Uterus (tissue), 4 donors: Measurements from ENCODE around the gene WDSUB1. TPM values are rescaled to one million over a fixed set of nuclear protein-coding genes. Genes with fewer than 3 reads are reported as not detected.

Experiments
- DNase-seq, 2 donors: peaks; one replicate each; pipeline ENCODE4 v3.0.0-alpha.2; 2019 to 2020
- H3K27ac ChIP-seq, 2 donors: fragments of 200-600 bp; sonication (generic); 1 replicate in 1 of 2; 2 replicates in 1 of 2; pipeline ENCODE4 v1.5.1; 2016 to 2018
- H3K27me3 ChIP-seq, 2 donors: fragments of 200-600 bp; sonication (generic); one replicate each; pipeline ENCODE4 v1.5.1; 2018 to 2019; ENCODE audit warnings: control low read depth in 1 of 2
- H3K36me3 ChIP-seq, 2 donors: fragments of 200-600 bp; sonication (generic); one replicate each; pipeline ENCODE4 v1.5.1; 2019; ENCODE audit warnings: control low read depth in 1 of 2
- H3K4me1 ChIP-seq, 2 donors: fragments of 200-600 bp; sonication (generic); one replicate each; pipeline ENCODE4 v1.5.1; 2018 to 2019; ENCODE audit warnings: control low read depth in 1 of 2
- H3K4me3 ChIP-seq, 2 donors: fragments of 200-600 bp; sonication (generic); 1 replicate in 1 of 2; 2 replicates in 1 of 2; pipeline ENCODE4 v1.5.1; 2018 to 2019; ENCODE audit warnings: mild to moderate bottlenecking in 1 of 2
- H3K9me3 ChIP-seq, 2 donors: fragments of 200-600 bp; sonication (generic); one replicate each; pipeline ENCODE4 v1.5.1; 2019; ENCODE audit warnings: control low read depth in 1 of 2
- POLR2A ChIP-seq, 2 donors: fragments of 450-650 bp; IDR thresholded peaks; one replicate each; pipeline ENCODE4 v1.6.1; 2016; ENCODE audit warnings: antibody characterized with exemption in 2 of 2, mild to moderate bottlenecking in 1 of 2, moderate library complexity in 1 of 2
- intact Hi-C: fragments of 100-400 bp; cut with DNase I; formaldehyde crosslinking; loops from one replicate; pipeline ENCODE4 v1.15.1; 2023; ENCODE audit warnings: low total_unique reads
- total RNA-seq, 4 donors: library from RNA; depleted of rRNA in 3 of 4; stranded (reverse); fragments of >200 nt in 3 of 4; gene quantifications; one replicate each; pipeline versions ENCODE4 v1.1.0 to v1.2.4, GENCODE V29; 2014 to 2023
- TF ChIP-seq, protein P1 (sequence below), 4 experiments: fragments of 200-600 bp in 2 of 4; fragments of 450-650 bp in 2 of 4; sonication (generic) in 2 of 4; IDR thresholded peaks; one replicate each; pipeline ENCODE4 v1.5.1; 2016 to 2019; ENCODE audit warnings: antibody characterized with exemption in 4 of 4, mild to moderate bottlenecking in 2 of 4, moderate library complexity in 1 of 4
- donor health status: DM: yes; HTN: yes; CAD: no.

WDSUB1 gene
- total RNA-seq, 4 donors from 2014 or later: 5.6 to 10.3 (median 8.3) TPM

DNA sequence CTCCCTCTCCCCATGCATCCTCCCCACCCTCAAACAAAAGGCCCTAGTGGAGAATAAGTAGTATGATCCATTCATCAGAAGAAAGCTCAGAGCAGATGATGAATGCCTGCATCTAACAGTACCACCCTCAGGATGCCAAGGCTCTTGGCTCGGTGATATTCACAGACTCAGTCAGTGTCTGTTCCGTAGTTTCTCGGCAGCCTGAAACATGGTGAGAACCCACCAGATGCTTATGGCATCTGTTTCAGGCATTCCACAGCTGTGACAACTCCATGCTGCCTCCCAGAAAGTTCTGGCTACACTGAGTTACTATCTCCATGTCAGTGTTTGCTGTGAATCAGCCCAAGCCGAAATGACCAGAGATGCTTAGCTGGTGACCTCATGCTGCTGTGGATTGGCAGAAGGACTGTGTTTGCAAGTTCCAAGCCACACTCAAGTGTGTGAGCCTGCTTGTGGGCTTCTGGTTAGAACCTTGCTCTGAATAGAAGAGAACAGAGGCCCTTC, 83.9 kb downstream of the WDSUB1 start:
- no peaks in the 10 kb centered on the region for H3K27me3 ChIP-seq
- H3K4me3 ChIP-seq: no peak overlapping the region
- H3K27ac ChIP-seq: peak overlapping the region; percentile 53 to 87
- H3K36me3 ChIP-seq: no peaks in the 10 kb centered on the region
- no peaks in the 10 kb centered on the region for H3K4me1 ChIP-seq
- intact Hi-C loops: no loop called here
- H3K9me3 ChIP-seq: no peaks in the 10 kb centered on the region
- DNase-seq: peak; percentile 68 to 80
- no peak for TF ChIP-seq POLR2A (IDR thresholded peaks at IDR 0.05)
- TF ChIP-seq, protein P1, sequence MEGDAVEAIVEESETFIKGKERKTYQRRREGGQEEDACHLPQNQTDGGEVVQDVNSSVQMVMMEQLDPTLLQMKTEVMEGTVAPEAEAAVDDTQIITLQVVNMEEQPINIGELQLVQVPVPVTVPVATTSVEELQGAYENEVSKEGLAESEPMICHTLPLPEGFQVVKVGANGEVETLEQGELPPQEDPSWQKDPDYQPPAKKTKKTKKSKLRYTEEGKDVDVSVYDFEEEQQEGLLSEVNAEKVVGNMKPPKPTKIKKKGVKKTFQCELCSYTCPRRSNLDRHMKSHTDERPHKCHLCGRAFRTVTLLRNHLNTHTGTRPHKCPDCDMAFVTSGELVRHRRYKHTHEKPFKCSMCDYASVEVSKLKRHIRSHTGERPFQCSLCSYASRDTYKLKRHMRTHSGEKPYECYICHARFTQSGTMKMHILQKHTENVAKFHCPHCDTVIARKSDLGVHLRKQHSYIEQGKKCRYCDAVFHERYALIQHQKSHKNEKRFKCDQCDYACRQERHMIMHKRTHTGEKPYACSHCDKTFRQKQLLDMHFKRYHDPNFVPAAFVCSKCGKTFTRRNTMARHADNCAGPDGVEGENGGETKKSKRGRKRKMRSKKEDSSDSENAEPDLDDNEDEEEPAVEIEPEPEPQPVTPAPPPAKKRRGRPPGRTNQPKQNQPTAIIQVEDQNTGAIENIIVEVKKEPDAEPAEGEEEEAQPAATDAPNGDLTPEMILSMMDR (IDR thresholded peaks at IDR 0.05): no peak

DNA sequence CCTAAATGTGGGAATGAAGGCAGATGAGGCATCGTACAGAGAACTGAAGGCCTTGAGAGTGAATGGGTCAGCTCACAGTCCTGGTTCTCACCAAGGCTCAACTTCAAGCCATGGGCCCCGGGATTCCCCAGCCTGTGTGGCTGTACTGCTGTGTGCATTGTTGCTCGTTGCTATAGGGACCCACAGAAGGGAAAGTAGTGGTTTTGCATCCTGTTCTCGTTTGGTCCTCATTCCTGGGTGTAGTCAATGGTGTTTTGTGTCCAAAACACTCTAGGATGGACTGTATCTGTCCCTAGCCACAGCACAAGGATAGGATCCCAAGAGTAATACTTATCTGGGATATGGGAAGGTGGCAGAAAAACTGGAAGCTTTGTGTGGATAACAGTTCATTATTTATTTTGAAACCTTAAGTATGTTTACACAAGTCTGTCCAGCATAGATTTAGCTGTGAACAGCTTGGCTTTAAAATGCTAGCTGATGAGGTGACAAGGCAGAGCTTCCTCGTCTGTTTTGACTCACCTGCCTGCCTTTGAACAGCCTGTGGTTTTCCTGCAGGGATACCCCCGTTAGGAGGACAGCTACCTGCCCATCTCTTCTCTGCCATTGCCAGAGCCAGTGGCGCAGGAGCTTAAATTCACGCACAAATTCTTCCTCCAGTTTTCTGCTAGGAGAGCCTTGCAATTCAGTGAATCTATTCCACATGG, 85.0 kb downstream of the WDSUB1 start:
- DNase-seq: no peak
- H3K27ac ChIP-seq: peak overlapping the region; percentile 53 to 87
- no peak for TF ChIP-seq POLR2A (IDR thresholded peaks at IDR 0.05)
- TF ChIP-seq, protein P1 (IDR thresholded peaks at IDR 0.05): no peak
- no peaks in the 10 kb centered on the region for H3K4me1 ChIP-seq
- no peak overlapping the region for H3K4me3 ChIP-seq
- H3K27me3 ChIP-seq: no peaks in the 10 kb centered on the region
- H3K9me3 ChIP-seq: no peaks in the 10 kb centered on the region
- intact Hi-C loops: no loop called here
- no peaks in the 10 kb centered on the region for H3K36me3 ChIP-seq

DNA sequence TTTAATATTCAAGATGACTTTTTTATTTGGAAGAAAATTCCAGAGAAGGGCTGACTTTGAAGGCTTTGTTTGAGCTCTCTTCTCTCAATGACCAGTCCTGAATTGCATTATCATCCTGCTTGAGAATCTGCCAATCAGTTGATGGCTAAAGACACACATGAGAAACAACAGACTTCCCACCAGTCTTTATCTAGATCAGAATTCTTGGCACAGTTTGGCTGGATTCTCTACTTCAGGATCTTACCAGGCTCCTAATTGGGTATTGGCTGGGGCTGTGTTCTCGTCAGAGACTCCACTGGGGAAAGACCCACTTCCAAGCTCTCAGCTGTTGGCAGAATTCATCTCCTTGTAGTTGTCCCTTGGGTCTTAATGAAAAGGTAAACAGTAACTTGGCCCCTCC, 86.0 kb downstream of the WDSUB1 start:
- TF ChIP-seq, protein P1 (IDR thresholded peaks at IDR 0.05): no peak
- TF ChIP-seq POLR2A (IDR thresholded peaks at IDR 0.05): no peak
- Histone ChIP-seq H3K27me3 (no peaks in the 10 kb centered on the region), H3K4me3 (no peak overlapping the region), H3K4me1 (no peaks in the 10 kb centered on the region), H3K36me3 (no peaks in the 10 kb centered on the region), H3K27ac (peak overlapping the region; percentile 53 to 87), H3K9me3 (no peaks in the 10 kb centered on the region)
- peak in 1 of 2 donors; percentile 29 for DNase-seq
- intact Hi-C loops: no loop called here

DNA sequence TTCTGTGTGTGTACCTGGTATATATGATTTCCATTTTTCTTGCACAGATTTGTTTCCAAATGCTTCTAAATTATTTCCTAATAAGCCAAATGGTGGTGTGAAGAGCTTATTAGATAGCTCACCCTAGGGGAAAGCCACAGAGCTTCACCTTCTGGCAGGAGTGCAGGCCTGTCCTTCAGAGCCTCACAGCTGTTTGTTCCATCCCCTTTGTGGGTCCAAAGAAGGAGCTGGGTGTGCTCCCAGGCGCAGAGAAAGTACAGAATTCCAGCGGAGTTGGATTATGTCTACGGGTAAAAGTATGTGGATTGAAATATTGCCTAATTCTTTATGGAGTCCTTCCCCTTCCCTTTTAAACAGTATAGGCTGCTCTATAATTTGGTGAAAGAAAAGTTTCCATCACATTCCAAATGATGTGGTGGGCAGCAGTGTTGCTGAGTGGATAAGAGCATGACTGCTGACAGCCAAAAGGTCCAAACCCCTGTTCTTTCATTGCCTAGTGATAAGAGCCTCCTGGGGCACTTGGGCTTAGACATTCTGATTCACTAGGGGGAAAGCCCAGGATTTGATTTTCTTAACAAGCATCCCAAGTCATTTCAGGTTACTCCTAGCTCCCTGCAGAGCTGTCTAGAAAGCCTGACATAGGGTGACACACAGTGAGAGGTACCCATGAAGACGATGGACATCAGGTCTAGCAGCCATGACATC, 86.6 kb downstream of the WDSUB1 start:
- Histone ChIP-seq H3K4me3 (no peak overlapping the region), H3K9me3 (no peaks in the 10 kb centered on the region), H3K27ac (peak overlapping the region; percentile 53 to 87), H3K36me3 (no peaks in the 10 kb centered on the region), H3K27me3 (no peaks in the 10 kb centered on the region), H3K4me1 (no peaks in the 10 kb centered on the region)
- TF ChIP-seq POLR2A (IDR thresholded peaks at IDR 0.05): no peak
- TF ChIP-seq, protein P1 (IDR thresholded peaks at IDR 0.05): no peak
- DNase-seq: no peak
- intact Hi-C loops: no loop called here

DNA sequence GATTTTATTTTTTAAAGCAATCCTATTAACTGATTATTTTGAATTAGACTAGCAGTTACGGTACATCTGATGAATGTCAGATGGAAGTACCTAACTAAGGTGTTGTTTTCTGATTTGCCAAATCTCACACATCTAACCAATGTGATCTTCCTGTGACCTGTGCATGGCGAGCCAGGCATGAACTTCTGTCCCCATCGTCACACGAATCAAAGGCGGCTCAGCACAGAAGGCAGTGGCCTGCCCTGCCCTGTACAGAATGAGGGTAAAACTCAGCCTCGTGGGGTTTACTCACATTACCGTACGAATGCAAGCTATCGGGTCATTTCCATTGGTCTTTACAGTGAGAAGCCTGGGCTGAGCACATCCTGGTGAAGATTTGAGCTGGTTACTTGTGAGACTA, 87.3 kb downstream of the WDSUB1 start:
- Histone ChIP-seq H3K4me1 (no peaks in the 10 kb centered on the region), H3K27ac (peak overlapping the region; percentile 53 to 87), H3K36me3 (no peaks in the 10 kb centered on the region), H3K4me3 (no peak overlapping the region), H3K9me3 (no peaks in the 10 kb centered on the region), H3K27me3 (no peaks in the 10 kb centered on the region)
- DNase-seq: no peak
- intact Hi-C loops: no loop called here
- TF ChIP-seq POLR2A (IDR thresholded peaks at IDR 0.05): no peak
- TF ChIP-seq, protein P1 (IDR thresholded peaks at IDR 0.05): no peak
